ENCODE data around the gene ARHGAP10.

ARHGAP10 gene

DNA sequence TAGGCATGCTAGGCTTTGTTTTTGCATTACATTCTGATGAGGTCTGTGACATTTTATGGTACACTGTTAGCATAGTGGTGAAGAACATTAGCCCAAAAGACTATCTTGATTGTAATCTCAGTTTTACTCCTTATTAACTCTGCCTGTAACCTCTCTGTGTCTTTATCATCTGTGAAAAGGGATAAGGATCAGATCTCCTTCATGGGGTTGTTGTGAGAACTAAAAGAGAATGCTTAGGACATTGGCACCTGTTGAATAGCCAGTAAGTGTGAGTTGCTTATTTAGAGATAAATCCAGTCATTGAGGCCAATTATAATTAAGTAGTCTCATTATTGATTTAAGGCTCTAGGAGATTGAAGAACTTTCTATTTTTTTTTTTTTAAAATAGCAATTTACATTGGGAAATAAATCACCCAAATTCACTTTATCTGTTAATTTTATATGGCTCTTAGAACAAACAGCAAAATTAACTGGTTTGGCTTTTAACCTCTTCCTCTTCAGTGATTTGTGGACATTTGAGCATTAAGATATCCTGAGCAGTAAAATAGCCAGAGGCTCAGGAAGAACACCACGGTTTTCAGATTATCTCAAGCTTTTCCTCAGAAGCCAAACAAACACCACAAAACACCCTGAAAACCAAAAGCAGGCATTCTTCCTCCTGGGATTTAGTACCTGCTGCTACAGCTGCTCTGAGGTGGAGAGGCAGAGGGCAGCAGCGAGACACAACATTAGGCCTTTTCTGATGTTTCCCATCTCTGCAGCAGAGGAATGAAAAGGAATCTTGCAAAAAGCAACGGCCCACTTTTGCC, 192.9 kb downstream of the ARHGAP10 start:
- no peak for DNase-seq

DNA sequence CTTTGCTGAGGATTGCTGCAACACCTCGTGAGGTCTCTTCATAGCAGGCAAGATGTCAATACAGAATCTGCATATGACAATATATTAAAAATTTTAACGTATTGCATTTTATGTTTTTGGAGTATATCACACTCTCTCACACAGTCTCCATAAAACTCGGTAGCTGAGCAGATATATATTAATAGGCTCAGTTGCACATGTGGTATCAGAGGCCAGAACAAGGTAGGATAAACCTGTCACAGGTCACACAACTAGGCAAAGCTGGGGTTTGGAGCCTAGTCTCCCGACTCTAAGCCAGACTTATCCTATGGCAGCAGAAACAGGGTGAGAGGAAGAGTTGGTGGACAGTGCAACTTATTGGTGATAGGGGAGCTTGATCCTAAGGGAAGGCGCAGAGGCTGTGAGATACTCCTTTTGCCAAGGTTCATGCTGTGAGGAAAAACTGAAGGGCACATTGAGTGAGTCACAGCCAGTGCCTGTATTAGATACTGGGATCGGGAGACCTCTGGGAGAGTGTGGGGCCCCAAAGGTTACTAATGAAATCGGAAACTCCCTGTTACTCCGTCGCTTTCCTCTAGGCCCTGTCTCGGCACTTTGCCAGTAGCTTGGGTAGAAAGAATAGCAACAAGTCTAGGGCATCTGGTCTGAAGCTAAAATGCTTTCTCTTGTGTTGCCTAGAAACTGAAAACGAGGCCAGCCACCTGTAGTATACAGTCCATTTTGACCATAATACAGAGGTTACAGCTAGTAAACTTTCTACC, 195.7 kb downstream of the ARHGAP10 start:
- no peak for DNase-seq

DNA sequence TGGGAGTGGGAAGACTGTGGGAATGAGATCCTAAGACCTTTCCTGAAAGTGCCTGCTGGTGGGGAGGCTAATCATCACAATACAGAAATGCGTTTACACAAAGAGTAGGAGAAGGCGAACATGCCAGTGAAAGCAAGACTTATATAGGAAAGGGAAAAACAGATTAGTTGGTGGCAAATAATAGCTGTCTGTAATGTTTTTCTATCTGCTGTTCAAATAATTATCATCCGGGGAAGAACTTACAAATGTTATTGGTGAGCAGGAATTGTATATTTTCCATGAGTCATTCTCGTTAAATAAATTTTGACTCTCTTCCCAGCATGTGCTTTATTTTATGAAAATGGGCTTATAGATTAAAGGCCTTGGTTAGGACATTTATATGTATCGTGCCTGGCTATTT, 196.5 kb downstream of the ARHGAP10 start:
- DNase-seq: no peak

DNA sequence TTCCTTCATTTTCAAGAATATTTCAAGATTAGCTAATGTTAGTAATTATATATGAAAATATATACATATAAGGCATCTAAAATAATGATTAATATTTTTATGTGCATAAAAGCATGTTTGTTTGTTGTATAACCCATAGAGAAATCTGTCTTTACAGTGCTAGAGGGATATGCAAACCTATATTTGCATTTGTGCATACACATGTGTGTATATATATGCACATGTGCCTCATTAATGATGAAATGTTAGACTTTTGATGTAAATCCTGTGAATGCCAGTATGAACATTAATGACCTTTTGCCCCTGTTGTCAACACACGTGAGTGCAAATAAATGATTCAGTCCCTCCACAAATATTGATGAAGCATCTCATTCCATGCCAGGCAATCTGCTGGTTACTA, 197.9 kb downstream of the ARHGAP10 start:
- DNase-seq: no peak

DNA sequence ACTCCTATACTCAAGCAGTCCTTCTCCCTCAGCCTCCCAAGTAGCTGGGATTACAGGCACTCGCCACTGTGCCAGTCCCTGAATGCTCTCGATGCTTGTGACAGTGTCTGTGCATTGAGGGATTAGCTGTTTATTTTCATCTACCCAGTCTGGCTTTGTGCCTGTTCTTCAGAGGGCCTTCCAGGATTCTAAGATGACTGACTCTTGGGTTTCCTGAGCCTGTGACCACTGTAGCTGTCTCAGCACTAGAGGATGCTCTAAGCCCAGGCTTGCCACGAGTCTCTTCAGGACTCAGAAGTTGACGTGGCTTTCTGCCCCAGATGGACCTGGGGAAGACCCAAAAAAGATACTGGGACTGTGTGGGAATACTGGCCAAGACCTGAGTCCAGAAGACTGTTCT, 201.4 kb downstream of the ARHGAP10 start:
- no peak for DNase-seq

DNA sequence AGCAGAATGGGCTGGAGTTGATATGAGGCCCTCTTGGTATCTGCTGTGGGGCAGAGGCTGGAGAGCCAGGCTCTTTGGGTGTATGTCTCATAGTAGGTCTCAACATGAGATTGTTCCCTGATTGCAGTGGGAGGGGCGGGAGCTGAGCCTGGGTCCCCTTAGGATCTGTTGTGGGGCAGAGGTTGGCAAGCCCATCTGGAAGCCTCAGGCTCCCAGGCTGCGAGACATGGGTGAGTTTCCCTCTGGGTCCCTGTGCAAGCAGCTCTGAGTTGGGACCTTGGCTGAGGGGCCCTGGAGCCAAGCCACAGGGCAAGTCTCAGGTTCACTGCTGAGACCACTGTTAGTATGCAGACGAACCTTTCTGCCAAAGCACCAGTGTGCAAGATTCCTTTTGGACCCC, 201.9 kb downstream of the ARHGAP10 start:
- DNase-seq: no peak

DNA sequence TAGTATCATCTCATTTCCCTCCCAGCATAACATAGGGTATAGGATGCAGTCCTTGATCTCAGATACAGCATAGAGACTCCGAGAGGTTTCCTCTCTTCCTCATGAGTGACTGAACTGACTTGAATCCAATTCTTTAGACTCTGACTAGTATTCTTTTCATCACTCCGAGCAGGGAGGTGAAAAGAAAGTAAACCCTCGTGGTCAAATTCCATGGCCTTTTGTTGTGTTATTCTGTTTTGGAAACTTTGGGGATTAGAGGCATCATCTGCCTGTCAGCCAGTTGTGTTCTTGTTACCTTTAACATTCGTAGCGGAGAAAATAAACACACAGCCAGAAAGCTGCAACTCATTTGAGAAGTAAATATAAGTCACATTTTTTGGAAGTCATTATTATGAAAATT, 206.6 kb downstream of the ARHGAP10 start:
- no peak for DNase-seq

DNA sequence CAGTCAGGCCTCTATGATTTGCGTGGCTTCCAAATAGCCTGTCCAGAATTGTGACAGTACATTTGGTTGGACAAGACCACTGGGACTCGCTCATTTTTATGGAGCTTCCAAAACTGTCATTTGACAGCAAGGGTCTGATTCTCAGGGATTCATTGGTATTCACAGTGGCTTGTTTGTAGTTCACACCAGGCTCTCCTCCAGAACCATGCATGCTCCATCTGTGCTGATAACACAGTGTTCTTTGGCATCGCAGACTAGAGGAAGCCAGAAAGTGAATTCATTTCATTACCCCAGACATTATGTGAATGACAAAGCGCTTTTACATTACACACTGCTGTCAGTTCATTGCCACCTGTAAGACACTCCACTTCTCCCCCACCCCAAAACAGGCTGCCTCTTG, 208.3 kb downstream of the ARHGAP10 start:
- DNase-seq: peak; percentile 6

DNA sequence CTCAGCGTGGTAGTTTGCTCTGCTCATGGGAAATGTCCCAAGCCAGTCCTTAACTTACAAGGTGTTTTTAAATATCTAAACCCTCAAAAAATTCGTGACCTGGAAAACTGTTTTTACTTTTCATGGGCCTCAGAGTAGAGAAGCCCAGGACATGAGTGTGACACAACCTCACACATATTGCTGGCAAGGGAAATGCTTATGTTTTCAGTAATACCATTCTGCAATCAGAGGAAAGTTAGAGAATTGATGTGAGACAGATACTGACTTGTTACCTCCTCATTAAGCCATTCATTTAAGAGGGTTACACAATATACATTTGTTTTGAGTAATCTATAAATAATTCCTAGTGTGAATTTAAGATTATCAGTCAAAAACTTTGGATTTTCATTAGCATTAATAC, 209.5 kb downstream of the ARHGAP10 start:
- DNase-seq: no peak

DNA sequence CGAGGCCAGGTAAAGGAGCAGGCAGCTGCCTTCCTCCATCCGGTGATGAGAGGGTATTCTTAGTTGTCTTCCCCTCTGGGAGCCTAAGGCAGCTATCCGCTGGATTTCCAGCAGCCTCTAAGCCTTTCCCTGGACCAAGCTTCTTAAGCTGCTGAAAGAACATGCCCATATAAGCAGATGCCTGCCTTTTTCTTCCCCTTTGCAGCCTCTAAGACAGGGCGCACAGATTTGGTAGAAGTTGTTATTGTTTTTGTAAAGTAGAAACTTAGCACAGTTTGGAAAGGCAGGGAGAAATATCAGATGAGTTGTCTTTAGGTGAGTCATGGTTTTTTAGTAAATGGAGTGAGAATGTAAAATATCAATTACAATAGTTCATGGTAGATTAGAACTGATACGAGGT, 210.8 kb downstream of the ARHGAP10 start:
- DNase-seq: no peak

DNA sequence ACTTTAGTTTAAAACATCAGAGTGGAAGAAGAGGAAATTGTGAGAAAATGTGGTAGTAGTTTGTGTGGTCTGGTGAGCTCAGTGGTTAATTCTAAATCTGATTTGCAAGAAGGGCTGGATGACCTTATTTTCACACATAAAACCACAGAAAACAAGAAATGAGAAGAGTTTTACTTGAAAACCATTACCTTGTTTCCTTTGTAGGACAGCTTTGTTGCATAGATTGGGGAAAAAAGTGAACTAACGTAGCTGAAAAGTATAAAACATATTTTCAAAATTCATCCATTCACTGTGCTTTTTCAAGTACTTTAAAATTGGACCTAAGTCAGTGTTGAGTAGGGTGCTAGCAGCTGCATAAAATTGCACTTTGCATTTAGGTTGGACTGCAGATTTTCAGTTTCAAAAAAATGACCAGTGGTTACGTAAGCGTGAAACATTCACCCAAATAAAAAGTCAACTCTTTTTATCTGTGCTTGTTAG, 211.3 kb downstream of the ARHGAP10 start:
- DNase-seq: no peak

DNA sequence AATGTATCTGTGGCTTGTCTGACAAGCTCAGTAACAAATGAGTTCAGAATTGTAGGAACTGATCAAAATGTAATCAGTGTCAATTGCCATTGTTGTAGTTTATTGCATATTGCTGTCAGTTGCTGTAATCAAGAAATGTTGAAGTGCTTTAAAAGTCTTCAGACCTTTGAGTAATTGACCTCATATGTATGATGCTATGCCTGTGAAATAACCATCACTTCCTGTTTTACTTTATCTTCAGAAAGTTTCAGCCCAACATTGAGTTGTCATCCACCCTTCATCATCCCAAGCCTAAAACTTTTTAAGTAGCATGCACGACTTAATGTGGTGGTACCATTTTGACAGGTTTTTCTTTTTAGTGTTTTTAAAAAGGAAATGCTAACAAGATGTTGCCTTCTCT, 212.4 kb downstream of the ARHGAP10 start:
- no peak for DNase-seq

DNA sequence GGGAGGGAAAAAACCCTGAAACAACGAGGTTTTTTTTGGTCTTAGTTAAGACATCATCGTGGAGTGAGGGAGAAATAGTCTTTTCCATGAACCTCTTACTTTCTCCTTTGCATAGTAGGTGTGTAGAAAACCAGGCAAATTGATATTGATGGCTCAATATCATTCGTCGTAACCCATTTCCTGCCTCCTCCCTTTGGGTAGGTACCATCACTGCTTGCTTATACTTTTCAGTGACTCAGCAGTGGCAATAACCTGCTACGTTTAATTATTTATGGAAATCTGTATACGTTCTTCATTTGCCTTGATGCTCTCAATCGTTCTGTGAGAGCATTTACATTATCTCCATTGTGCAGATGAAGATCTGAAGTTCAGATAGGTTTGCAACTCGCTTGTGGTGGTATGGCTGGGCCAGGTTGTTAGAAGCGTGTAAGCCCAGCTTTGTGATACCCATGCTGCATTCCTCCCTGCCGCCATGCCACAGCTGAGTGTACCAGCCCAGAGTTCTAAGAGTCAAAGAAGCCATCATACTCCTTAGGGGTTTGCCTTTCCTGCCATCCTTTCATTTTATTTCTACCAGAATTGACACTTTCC, 212.9 kb downstream of the ARHGAP10 start:
- no peak for DNase-seq

DNA sequence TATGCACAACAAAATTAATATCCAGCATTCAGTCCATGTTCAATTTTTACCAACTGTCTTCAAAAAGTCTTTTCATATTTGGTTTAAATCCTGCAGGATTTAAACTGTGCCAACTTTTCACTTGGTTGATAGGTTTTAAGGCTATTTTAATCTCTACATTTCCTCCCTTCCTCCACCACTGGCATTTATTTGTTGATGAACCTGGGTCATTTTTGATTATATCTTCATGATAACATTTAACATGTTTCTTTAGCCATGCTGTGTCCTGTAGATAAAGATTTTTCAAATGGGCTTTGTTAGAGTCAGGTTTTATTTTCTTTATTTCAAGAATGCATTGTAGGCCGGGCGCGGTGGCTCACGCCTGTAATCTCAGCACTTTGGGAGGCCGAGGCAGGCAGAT, 216.4 kb downstream of the ARHGAP10 start:
- no peak for DNase-seq

DNA sequence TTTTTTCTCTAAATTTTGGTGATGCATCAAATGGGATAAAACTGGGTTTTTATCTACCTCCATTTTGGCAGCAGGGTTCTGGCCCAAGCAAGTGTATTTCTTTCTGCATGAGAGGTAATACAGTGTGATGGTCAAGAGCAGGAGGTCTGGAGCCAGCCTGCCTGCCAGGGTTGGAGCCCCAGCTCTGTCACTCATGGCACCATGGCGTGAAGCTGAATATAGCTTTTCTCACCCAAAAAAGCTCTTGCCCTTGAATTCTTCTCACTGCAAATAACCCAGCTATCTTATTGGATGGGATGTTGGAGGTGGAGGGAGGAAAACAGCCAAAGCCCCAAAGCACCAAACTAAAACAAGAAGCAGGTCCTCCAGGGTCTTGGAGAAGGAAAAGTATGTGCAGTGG, 218.4 kb downstream of the ARHGAP10 start:
- no peak for DNase-seq

DNA sequence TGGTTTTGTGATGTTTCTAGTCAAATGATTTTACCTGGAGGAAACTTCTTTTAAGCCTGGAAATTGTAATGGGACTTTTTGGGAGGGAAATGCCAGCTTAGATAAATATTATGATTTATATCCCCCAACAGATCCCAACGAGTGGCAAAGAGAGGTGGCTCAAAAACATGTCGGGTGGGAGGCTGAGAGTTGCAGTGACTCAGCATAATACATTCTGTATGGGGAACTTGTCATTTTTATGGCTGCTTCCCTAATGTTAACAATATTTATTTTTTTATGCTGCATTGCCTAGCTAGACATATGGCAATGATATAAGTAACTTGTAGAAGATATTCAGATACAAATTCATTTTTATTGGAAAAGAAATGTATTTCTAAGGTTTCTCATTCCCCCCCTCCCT, 219.0 kb downstream of the ARHGAP10 start:
- no peak for DNase-seq

DNA sequence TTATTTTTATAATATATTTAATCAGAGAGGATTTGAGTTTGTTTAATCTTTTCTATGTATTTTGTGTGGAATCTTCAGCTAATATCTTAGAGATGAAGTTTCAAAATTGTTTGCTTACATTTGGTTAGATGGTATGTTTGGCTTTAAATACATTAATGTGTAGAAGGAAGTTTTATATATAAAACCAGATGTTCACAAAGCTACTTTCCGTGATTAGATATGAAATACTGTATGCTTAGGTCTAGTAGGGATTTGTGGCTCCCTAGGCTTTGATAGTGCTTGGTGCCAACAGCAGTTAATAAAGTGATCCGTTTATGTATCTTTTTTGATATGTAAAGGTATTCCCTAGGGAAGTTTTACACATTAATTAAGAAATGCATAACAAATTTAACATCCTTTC, 223.0 kb downstream of the ARHGAP10 start:
- no peak for DNase-seq

DNA sequence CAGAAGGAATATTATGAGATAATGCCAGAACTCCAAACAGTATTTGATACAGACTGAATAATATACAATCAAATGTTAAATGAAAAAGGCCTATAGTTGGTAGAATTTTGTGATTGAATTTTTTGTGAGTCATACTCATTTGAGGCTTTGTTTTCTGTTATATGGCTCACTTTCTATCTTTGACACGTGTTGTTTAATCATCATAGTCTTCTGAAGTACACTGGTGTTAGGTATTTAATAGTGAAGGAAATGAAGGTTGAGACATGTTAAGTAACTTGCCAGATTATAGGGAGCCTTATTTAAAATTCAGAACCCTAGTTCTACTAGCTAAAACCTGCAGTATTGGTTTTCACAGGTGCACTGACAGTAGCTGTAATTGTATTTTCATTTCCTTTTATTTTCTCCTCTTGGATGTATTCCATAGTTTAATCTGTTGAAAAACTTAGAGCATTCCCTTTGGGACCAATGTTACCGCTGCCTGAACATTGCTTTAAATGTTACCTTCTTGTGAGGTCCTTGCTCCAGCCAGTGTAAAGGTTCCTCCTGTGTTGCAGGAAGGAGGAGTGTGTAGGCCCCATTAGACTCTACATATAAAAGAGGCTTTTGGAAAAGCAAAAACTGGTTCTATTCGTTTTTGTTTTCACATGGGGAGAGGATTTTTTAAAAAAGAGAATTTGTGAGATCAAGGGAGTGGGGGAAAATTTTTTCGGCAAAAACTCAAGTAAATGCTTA, 224.1 kb downstream of the ARHGAP10 start:
- DNase-seq: no peak

DNA sequence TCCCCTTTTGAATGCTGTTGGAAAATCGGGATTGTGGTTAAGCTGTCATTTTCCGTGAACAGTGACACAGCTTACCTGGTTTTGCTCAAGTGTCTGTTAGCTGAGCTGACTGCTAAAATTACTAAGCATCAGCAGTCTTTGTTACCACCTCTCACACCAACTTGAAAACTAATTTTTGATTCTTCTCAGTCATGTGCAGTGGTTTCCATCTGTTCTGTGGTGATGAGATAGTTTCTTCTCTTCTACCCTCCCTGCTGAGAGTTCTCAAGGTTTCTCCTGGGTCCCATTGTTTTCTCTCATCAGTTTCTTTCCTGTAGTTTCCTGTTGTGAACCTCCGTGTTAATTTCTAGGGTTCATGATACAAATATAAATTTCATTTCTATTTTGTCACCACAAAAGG, 225.6 kb downstream of the ARHGAP10 start:
- no peak for DNase-seq

DNA sequence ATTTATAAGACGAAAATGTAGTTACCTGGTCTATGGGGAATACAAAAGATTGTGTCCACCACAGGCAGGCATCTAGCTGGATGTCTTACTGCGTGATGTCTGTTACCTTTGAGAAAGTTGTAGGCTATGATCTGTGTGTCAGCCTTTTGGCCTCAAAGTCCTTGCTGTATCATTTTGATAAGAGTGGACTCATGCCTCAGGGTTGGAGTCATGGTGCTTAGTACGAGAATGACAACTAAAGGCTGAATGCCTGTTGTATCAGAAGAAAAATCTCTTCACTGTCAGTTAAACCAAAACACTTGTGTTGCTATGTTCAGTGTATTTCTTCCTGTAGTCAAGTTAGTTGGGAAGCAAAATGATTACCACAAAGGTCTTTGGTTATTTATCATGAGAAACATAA, 226.2 kb downstream of the ARHGAP10 start:
- no peak for DNase-seq

DNA sequence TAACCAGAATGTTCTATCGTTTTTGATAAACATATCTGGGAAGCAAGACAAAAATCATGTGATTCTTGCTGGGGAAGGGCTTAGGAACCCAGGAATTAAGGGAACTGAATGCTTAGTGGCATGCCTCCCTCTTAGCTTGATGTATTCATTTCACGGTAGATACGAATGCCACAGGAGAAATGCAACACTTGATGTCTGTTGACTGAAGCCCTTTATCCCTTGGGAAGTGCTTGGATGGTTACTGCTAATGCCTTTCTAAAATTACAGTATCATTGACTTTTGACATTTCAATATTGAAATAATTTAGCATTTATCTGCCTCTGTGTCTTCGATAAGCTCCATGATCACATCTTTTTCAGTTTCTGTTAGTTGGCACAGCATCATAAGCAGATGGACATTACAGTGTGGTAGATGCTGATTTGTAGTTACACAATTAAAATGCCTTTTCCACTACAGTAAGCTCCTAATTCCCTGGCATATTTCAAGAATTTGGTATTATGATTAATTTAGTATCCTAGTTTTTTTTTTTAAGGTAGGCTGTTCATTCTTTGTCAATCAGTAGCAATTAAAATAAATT, 226.7 kb downstream of the ARHGAP10 start:
- DNase-seq: no peak

DNA sequence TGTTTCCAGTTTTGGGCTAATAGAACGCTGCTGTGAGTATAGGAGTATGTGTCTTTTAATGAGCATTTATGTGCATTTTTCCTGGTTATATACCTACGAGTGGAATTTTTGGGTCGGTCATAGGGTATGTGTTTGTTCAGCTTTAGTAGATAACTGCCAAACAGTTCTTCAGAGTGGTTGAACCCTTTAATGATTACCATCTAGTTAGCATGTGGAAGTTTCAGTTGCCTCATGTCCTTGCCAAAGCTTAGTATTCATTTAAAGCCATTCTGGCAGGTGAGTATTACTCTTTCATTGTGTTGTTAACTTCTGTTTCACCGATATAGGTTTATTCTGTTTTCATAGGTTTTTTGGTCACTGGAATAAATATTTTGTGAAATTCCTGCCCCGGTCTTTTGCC, 229.1 kb downstream of the ARHGAP10 start:
- DNase-seq: no peak

DNA sequence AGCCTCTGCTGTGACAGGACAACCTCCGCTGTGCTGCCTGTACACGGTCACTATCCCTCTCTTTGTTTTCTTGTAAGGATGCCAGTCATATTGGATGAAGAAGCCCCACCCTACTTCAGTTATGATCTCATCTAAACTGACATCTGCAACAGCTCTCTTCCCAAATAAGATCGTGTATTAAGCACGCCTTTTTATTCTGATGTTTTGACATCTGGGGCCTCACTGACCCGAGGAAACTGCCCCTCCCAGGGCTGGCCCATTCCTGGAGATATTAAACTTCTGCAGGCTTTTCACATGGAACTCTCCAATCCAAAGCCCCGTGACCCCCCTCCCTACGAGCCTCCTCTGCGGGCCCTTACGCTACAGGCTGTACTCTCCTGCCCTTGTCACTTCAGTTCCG, 232.0 kb downstream of the ARHGAP10 start:
- no peak for DNase-seq

Data from hematopoietic multipotent progenitor cell treated with erythropoietin and hydrocortisone succinate and interleukin-3 and kit ligand, for 8 days (in vitro differentiated cells).